ENCODE measurements around the gene RAE1. TPM values are rescaled to one million over a fixed set of nuclear protein-coding genes. Genes with fewer than 3 reads are reported as not detected.

Gene RAE1
- total and polyA plus RNA-seq, 2 of the 8 experiments (the other 6 are each of a cell fraction or from before 2014, with no cell fraction given): 35.9 to 44.9 TPM

- no peak overlapping the region for H3K4me2 ChIP-seq (ENCODE audit: insufficient read depth in 1 of 2, low read depth in 2 of 2, low read length in 2 of 2)
- peaks cover 32 to 85% (median 70%) of the 10 kb centered on the region in 4 experiments for H3K36me3 ChIP-seq (ENCODE audit: control insufficient read depth in 2 of 4, insufficient read depth in 4 of 4, low read length in 3 of 4)
- DNase-seq (ENCODE audit: low read depth in 1 of 2, low spot score in 2 of 2): no peak
Observed at GRCh38 chr20:57371363-57371762, 20.3 kb downstream of the RAE1 start.

More at GRCh38 chr20:57371363-57371762, 20.3 kb downstream of the RAE1 start:
- H3K18ac ChIP-seq (ENCODE audit: extremely low read depth, low read length): no peak overlapping the region
- no peak overlapping the region for H3K27ac ChIP-seq (ENCODE audit: low read depth, low read length)
- no peaks in the 10 kb centered on the region for H3K9me3 ChIP-seq (ENCODE audit: insufficient read depth in 2 of 2, low read depth in 1 of 2, low read length in 1 of 2)
- H3K79me2 ChIP-seq (ENCODE audit: control insufficient read depth in 1 of 2, insufficient read depth in 2 of 2, low read length in 2 of 2): no peaks in the 10 kb centered on the region
- H3K27me3 ChIP-seq (replicated peaks in 1 of 4; ENCODE audit: control insufficient read depth in 3 of 4, extremely low read depth in 1 of 4, insufficient read depth in 3 of 4, low read length in 3 of 4): no peaks in the 10 kb centered on the region; a peak in 1 of 7 replicates
- H2BK5ac ChIP-seq (ENCODE audit: low read depth, low read length): no peak overlapping the region
- peaks cover 2 to 3% of the 10 kb centered on the region in 2 experiments for H4K20me1 ChIP-seq (replicated peaks in 1 of 2; ENCODE audit: control insufficient read depth in 1 of 2, insufficient read depth in 2 of 2, low read length in 2 of 2)
- H2AFZ ChIP-seq (ENCODE audit: low read length): no peak overlapping the region
- H2BK12ac ChIP-seq (ENCODE audit: low read depth, low read length): no peak overlapping the region
- no peak overlapping the region for H3K4me3 ChIP-seq (ENCODE audit: extremely low read depth in 1 of 4, insufficient read depth in 2 of 4, low read depth in 3 of 4, low read length in 4 of 4)
- H3K79me1 ChIP-seq (ENCODE audit: low read depth, low read length): no peaks in the 10 kb centered on the region
- FAIRE-seq: no peak
- H2BK120ac ChIP-seq (replicated peaks; ENCODE audit: low read depth, low read length): no peak overlapping the region
- no peak overlapping the region for H4K91ac ChIP-seq (replicated peaks; ENCODE audit: insufficient read length, low read length)
- H2AK5ac ChIP-seq (ENCODE audit: low read depth, low read length): no peak overlapping the region
- H4K8ac ChIP-seq (ENCODE audit: extremely low read depth, insufficient read depth, low read length): no peak overlapping the region
- WGBS, 2 experiments (ENCODE audit: extremely low coverage in 1 of 2, insufficient coverage in 1 of 2, insufficient read length in 1 of 2, insufficient replicate concordance in 2 of 2, low coverage in 1 of 2, low lambda C conversion rate in 2 of 2, missing lambda C conversion rate in 1 of 2): 96% methylated on average over 4 of the region's 4 CpGs; no CpG with 5 or more reads in 1 of the 2 experiments
- H3K56ac ChIP-seq (replicated peaks; ENCODE audit: insufficient read length, low read depth, low read length): no peak overlapping the region
- H4K5ac ChIP-seq (ENCODE audit: insufficient read length, low read depth, low read length): no peak overlapping the region
- H2BK20ac ChIP-seq (ENCODE audit: low read length): no peak overlapping the region
- no peak overlapping the region for H3K23ac ChIP-seq (ENCODE audit: insufficient read length)
- no peak overlapping the region for H3K14ac ChIP-seq (ENCODE audit: insufficient read length)
- H3K4me1 ChIP-seq (replicated peaks in 1 of 4; ENCODE audit: control insufficient read depth in 3 of 4, insufficient read depth in 4 of 4, low read length in 3 of 4): peaks cover 0 to 10% (median 3%) of the 10 kb centered on the region in 4 experiments; a peak in 3 of 7 replicates
- H3K23me2 ChIP-seq (ENCODE audit: low read depth, low read length): no peaks in the 10 kb centered on the region
- no peak for TF ChIP-seq USF2 (IDR thresholded peaks at IDR 0.05; ENCODE audit: low read length)
- no peak for TF ChIP-seq POLR2A (IDR thresholded peaks at IDR 0.05; ENCODE audit: control extremely low read depth in 1 of 2, low read depth in 2 of 2, low read length in 2 of 2)
- no peak for TF ChIP-seq BACH1 (IDR thresholded peaks at IDR 0.05; ENCODE audit: low read length)
- TF ChIP-seq TAF7 (optimal IDR thresholded peaks at IDR 0.05; ENCODE audit: borderline replicate concordance, low read depth, low read length): no peak
- no peak for TF ChIP-seq SUZ12 (IDR thresholded peaks at IDR 0.05; ENCODE audit: low read length)
- TF ChIP-seq SAP30 (IDR thresholded peaks at IDR 0.05; ENCODE audit: insufficient read depth, insufficient replicate concordance, low read length): no peak
- no peak for TF ChIP-seq CBX5 (IDR thresholded peaks at IDR 0.05; ENCODE audit: low read depth, low read length)
- TF ChIP-seq TCF12 (IDR thresholded peaks at IDR 0.05; ENCODE audit: low read depth, low read length): no peak
- TF ChIP-seq RAD21 (IDR thresholded peaks at IDR 0.05 in 1 of 2, conservative IDR thresholded peaks at IDR 0.05 in 1 of 2; ENCODE audit: low read depth in 2 of 2, low read length in 2 of 2): no peak
- TF ChIP-seq JUN (IDR thresholded peaks at IDR 0.05; ENCODE audit: low read depth, low read length): no peak
- no peak for TF ChIP-seq SP1 (IDR thresholded peaks at IDR 0.05; ENCODE audit: low read depth, low read length)
- no peak overlapping the region for H3K9ac ChIP-seq (replicated peaks in 1 of 4; ENCODE audit: extremely low read depth in 1 of 4, low read depth in 3 of 4, low read length in 3 of 4)
- H3K4ac ChIP-seq (replicated peaks; ENCODE audit: insufficient read length, low read depth, low read length): no peak overlapping the region
- CTCF ChIA-PET (ENCODE audit: partially characterized antibody): interaction anchor here (1.1 kb wide), 1 partner anchor 16 kb away, joined by 3 read pairs; no protein-coding TSS in a partner anchor
- H2BK15ac ChIP-seq (ENCODE audit: low read length): no peak overlapping the region
- POLR2A ChIA-PET (ENCODE audit: partially characterized antibody): interaction anchor here (1.3 kb wide), 1 partner anchor 19 kb away, joined by 4 read pairs; no protein-coding TSS in a partner anchor

Data from H1 (cell line).